NT2/D1 (cell line): ENCODE results near the gene SLC25A23.

ENCODE experiments used
- SUZ12 ChIP-seq: IDR thresholded peaks from 2 replicates; pipeline ENCODE4 v1.6.1; 2011; ENCODE audit not compliant: insufficient read length, insufficient read depth; ENCODE audit errors: extremely low read depth
- YY1 ChIP-seq: IDR thresholded peaks from 2 replicates; pipeline ENCODE4 v1.6.1; 2011; ENCODE audit not compliant: insufficient read length, insufficient read depth
- ZNF274 ChIP-seq: IDR thresholded peaks from 2 replicates; pipeline ENCODE4 v1.6.1; 2011; ENCODE audit warnings: mild to moderate bottlenecking, low read depth, low read length

- no peak for TF ChIP-seq YY1
- TF ChIP-seq ZNF274 = no peak
- TF ChIP-seq SUZ12 = no peak
These were observed 7.8 kb upstream of the SLC25A23 start for GRCh38 chr19:6467384-6467783.
